Stimulated activated CD4-positive, alpha-beta T cell treated with anti-CD3 and anti-CD28 coated beads, Interleukin-15, amount 100 ng/mL, for 48 hours (primary cell): ENCODE results near the gene ISX.

Experiments
- DNase-seq, 2 donors: peaks; one replicate each; pipeline ENCODE4 v3.0.0-alpha.2; 2020; ENCODE audit warnings: low read depth in 2 of 2

The ISX gene

GRCh38 chr22:35113341-35113740, 47.4 kb downstream of the ISX start:
- DNase-seq = no peak

- no peak for DNase-seq
Observed at GRCh38 chr22:35114131-35114980, 48.4 kb downstream of the ISX start.

GRCh38 chr22:35115515-35115914, 49.6 kb downstream of the ISX start:
- DNase-seq = no peak

GRCh38 chr22:35116269-35116668, 50.3 kb downstream of the ISX start:
- no peak for DNase-seq

- no peak for DNase-seq
Observed at GRCh38 chr22:35116817-35117216, 50.9 kb downstream of the ISX start.

GRCh38 chr22:35119494-35119893, 53.5 kb downstream of the ISX start:
- no peak for DNase-seq

GRCh38 chr22:35124691-35125219, 58.8 kb downstream of the ISX start:
- DNase-seq = no peak

GRCh38 chr22:35126993-35127392, 61.0 kb downstream of the ISX start:
- no peak for DNase-seq

GRCh38 chr22:35128637-35129036, 62.7 kb downstream of the ISX start:
- no peak for DNase-seq

GRCh38 chr22:35131525-35132000, 65.6 kb downstream of the ISX start:
- no peak for DNase-seq

GRCh38 chr22:35132568-35132967, 66.6 kb downstream of the ISX start:
- DNase-seq = no peak

- no peak for DNase-seq
Observed at GRCh38 chr22:35133702-35134380, 67.9 kb downstream of the ISX start.

- DNase-seq = no peak
Observed at GRCh38 chr22:35134637-35135036, 68.7 kb downstream of the ISX start.

- DNase-seq = no peak
Observed at GRCh38 chr22:35135165-35135564, 69.2 kb downstream of the ISX start.
